ENCODE measurements around the gene PA2G4.

DNA sequence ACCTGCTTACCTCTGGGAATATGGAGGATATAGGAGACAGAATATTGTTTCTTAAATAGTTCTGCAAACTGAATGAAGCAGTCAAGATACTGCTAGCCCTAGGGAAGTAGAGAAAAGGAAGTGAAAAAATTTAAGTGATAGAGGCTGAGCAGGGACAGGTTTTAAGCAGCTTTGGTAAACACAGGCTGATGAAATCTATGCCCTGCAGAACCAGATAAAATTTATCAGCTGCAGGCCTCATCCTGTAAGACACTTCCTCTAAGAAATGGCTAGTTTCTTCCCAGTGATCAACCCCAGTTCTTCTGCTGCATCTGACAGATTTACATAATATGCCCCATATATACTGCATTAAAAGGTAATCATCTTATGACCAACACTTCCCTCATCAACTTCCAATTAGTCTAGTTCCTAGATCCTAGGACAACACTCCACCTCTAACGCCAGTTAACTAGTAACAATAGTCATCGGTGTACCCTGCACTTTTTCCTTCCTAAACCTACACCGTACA, 22.4 kb downstream of the PA2G4 start:
- TF ChIP-seq, protein P1, sequence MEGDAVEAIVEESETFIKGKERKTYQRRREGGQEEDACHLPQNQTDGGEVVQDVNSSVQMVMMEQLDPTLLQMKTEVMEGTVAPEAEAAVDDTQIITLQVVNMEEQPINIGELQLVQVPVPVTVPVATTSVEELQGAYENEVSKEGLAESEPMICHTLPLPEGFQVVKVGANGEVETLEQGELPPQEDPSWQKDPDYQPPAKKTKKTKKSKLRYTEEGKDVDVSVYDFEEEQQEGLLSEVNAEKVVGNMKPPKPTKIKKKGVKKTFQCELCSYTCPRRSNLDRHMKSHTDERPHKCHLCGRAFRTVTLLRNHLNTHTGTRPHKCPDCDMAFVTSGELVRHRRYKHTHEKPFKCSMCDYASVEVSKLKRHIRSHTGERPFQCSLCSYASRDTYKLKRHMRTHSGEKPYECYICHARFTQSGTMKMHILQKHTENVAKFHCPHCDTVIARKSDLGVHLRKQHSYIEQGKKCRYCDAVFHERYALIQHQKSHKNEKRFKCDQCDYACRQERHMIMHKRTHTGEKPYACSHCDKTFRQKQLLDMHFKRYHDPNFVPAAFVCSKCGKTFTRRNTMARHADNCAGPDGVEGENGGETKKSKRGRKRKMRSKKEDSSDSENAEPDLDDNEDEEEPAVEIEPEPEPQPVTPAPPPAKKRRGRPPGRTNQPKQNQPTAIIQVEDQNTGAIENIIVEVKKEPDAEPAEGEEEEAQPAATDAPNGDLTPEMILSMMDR (IDR thresholded peaks at IDR 0.05; ENCODE audit: borderline replicate concordance, extremely low read depth, low read length, poor library complexity, severe bottlenecking), result no peak
- no peak for TF ChIP-seq EZH2 (IDR thresholded peaks at IDR 0.05; ENCODE audit: borderline replicate concordance, low read depth, low read length, severe bottlenecking)
